GM13977 (cell line): ENCODE results near the gene TWNK.
A peak's percentile ranks its signal among the peaks of the same experiment; 100 is the strongest.

ENCODE experiments used
- DNase-seq: peaks from one replicate; pipeline ENCODE4 v3.0.0; 2012; ENCODE audit warnings: low spot score
- in situ Hi-C: fragments of 300-500 bp; cut with MboI; formaldehyde crosslinking; loops from one replicate; pipeline ENCODE4 v1.12.0; 2022; ENCODE audit warnings: low sequenced_read_pairs, low pct_unique_long_range_greater_than_20kb, mixed read lengths, inconsistent platforms; ENCODE audit not compliant: unreplicated experiment
- TF ChIP-seq, protein P1 (sequence below): IDR thresholded peaks from 2 replicates; pipeline ENCODE4 v1.5.1; 2012; ENCODE audit warnings: mild to moderate bottlenecking, control low read depth; ENCODE audit not compliant: insufficient read depth; ENCODE audit errors: extremely low read depth, missing control alignments

The TWNK gene

DNA sequence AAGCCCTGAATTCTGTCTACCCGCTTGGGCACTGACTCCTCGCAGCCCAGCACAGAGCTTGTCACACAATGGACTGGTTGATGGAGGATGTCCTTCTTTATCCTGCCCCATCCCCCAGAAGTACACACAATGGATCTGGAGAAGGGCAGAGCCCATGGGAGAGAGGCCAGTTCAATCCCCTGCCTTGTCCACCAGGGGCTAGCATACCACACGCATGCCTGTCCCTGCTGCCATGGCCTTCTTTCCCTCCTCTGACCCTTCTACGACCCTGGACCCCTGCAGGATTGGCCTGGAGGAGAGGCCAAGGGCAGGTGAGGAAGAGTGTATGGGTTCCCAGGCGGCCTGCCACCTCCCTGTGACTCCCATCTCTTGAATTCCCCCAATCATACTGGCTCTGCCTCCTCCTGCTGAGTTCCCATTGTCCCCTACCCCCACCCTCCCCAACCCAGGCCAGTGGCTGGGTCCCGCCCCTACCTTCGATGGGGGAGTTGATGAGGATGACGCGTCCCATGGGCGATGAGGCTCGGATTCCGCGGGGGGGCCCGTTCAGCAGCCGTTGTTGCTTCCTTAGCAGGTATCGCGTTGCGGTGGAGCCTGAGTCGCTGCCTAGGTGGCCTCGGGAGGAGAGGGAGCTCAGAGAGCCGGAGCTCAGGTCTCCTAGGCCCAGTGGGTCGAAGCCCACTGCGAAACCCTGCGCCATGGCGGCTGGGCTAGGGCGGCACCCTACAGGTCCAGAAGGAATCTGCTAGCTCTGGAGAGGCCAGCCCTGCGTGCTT is 42.4 kb downstream of the TWNK start:
- TF ChIP-seq, protein P1, sequence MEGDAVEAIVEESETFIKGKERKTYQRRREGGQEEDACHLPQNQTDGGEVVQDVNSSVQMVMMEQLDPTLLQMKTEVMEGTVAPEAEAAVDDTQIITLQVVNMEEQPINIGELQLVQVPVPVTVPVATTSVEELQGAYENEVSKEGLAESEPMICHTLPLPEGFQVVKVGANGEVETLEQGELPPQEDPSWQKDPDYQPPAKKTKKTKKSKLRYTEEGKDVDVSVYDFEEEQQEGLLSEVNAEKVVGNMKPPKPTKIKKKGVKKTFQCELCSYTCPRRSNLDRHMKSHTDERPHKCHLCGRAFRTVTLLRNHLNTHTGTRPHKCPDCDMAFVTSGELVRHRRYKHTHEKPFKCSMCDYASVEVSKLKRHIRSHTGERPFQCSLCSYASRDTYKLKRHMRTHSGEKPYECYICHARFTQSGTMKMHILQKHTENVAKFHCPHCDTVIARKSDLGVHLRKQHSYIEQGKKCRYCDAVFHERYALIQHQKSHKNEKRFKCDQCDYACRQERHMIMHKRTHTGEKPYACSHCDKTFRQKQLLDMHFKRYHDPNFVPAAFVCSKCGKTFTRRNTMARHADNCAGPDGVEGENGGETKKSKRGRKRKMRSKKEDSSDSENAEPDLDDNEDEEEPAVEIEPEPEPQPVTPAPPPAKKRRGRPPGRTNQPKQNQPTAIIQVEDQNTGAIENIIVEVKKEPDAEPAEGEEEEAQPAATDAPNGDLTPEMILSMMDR = no peak
- in situ Hi-C loops = no loop called here
- DNase-seq = no peak

DNA sequence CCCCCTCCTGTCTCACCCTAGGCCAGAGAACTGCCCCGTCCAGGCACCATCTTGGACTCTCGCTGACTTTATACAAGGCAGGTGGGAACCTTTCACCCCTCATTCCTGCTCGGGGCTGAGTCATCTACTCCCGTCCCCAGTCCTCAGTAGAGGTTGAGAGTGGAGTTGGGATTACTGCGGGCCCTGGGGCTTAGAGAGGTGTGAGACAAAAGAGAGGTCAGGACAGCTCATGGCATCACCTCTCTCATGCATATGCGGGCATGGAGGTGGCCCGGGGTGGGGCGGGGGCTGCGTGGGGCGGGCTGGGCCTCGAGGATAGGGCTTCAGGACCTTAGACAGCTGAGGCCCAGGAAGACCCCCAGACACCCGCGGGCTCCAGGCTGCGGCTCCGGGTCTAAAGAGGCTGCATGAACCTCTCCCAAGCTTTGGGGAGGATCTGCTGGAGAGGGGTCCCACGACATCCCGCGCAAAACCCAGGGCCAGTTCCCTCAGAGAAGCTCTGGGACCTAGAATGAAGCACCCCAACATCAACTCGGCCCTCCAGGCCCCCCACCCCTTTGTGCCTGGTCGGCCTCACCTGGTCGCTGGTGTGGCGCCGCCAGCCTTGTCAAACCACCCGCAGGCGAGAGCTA is 43.3 kb downstream of the TWNK start:
- in situ Hi-C loops = no loop called here
- TF ChIP-seq, protein P1 = no peak
- DNase-seq = no peak

DNA sequence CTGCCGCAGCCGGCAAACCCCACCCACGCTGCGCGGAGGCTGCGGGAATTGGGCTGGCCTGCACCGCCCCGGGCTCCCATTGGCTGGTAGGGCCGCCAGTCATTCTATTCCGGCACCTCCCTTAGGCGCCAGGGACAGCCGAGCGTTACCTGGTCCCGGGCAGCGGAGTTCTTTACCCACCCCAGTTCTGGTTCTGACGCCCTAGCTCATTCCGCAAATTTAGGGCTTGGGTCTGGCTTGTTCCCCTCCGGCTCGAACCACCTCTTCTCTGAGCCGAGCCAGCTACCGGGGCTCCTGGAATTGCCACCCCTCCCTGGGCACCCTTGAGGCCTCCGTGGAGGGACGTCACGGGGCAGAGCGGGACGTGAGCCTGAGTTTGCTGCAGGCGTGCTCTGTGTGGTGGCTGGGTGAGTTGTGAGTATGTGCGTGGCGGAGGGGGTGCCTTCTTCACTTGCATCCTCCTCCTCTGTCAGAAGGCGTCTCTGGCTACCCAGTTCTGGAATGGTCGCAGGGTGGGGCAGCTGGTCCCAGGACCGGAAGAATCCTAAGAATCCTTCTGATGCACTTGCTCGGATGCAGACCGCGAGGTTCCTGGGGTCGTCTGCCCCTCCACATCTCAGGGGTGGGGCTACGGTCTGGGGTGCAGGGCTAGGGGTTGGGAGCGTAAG is 43.9 kb downstream of the TWNK start, which contains the start of the genes PDZD7 and SFXN3:
PDZD7 (minus strand) TSS at position 2 of the 668 bp plus-strand sequence. CDS start 910 bp downstream, outside the sequence.
SFXN3 (plus strand) TSS at position 107 of the 668 bp plus-strand sequence. CDS start 3,461 bp downstream, outside the sequence.
- TF ChIP-seq, protein P1 = no peak

DNA sequence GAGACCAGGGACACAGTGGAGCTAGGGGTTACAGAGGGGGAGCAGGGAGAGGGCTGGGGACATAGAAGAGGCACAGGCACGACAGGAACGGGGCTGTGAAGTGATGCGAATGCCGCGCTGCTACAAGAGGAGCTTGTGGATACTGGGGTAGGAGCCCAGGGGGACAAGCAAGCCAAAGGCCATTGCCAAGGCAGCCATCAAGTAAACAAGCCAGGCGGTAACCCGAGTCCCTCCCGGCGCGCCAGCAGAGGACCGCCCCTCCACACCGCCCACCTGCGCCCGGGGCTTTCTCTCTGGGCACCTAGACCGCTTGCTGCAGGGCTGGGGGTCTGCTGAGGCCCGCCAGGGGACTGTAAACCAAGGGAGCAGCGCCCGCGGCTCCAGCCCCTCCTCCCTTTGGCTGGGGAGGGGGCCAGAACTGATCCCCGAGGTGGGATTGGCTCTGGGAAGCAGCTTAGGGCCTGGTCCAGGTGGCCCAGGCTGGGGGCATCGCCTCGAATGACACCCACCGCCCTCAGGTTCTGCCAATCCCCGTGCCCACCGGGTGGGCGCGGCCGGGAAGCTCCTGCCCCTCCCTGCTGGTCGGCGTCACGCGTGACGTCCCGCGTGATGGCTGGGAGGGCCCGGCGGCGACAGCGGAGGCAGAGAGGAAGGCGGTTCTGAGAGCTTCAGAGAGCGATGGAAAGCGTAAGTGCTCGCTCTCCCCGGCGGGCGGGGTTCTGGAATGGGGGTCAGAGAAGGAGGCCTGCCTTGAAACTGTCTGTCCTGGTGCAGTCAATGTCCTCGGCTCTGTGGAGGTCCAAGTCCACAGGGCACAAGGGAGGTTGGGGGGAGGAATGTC is 44.7 kb downstream of the TWNK start:
- in situ Hi-C loops = no loop called here
- TF ChIP-seq, protein P1 = no peak
- DNase-seq = no peak

More for the DNA sequence above, 43.9 kb downstream of the TWNK start, which contains the start of the genes PDZD7 and SFXN3:
- DNase-seq = peak; percentile 97
- in situ Hi-C loops = no loop called here

DNA sequence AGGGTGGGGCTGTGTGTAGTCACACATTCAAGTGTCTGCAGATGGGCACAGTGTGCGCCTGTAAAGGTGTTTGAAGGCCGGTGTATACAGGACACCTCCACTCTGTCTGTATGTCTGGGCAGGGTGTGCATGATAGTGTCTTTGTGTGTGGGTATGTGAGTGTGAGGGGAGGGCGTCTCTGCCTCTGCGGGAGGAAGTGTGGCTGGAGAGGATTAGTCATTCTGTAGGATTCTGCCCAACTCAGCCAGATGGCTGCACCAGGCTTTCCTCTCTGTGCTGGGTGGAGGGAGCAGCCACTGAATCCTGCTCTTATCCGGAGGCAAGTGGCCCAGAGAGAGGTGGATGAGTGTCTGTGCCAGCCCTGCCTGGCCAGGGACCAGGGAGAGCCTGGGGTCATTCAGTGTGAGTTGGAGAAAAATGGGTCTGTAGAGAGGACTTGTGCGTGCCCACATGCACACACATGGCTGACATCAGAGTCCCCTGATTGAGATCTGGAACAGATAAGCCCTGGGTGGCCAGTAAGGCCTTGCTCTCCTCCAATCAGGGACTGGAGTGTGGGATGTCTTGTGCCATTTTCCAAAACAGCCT is 45.4 kb downstream of the TWNK start:
- TF ChIP-seq, protein P1 = no peak
- no peak for DNase-seq
- in situ Hi-C loops = no loop called here
